A549 treated with CORT108297 at 1 μM for 4 hours (cell line): ENCODE measurements around the gene SLCO2A1. TPM values are rescaled to one million over a fixed set of nuclear protein-coding genes. Genes with fewer than 3 reads are reported as not detected.

Source experiments
- total RNA-seq: library from RNA; stranded (reverse); fragments of 200-300 nt; extraction: Qiagen RNA extraction; gene quantifications from 5 replicates; pipeline ENCODE4 v1.2.3, GENCODE V29; 2022

Gene SLCO2A1
- total RNA-seq: 0.01 to 0.09 TPM (median 0.02 TPM) in 5 replicates

GRCh38 chr3:134029734-134030378 is at the start of gene SLCO2A1:
TSS of gene SLCO2A1 (minus strand) at chr3:134029925. CDS start at chr3:134029802, 123 bp downstream.

GRCh38 chr3:133895208-133896001 is 134.3 kb downstream of the SLCO2A1 start, which contains the start of gene RAB6B:
TSS of gene RAB6B (minus strand) at chr3:133895882. CDS start at chr3:133895466, 416 bp downstream.

Other genes with a start within 250 kb of the SLCO2A1 start
- 54.3 to 64.0 TPM (median 56.7 TPM) in 5 replicates for gene SRPRB, start 224.1 kb downstream of the SLCO2A1 start, total RNA-seq
- 0.96 to 2.7 TPM (median 2.0 TPM) in 5 replicates for gene RAB6B, start 134.0 kb downstream of the SLCO2A1 start, total RNA-seq
- 26.1 to 37.5 TPM (median 29.5 TPM) in 5 replicates for gene RYK, start 220.9 kb upstream of the SLCO2A1 start, total RNA-seq